DND-41 (cell line): ENCODE results near the gene SAMD4B.

Experiments
- CTCF ChIP-seq: IDR thresholded peaks from 2 replicates; pipeline ENCODE4 v1.5.1; 2012; ENCODE audit warnings: borderline replicate concordance, low read length, moderate library complexity, mild to moderate bottlenecking; ENCODE audit not compliant: poor library complexity, severe bottlenecking; ENCODE audit errors: extremely low read depth
- EZH2 ChIP-seq: IDR thresholded peaks from 3 replicates; pipeline ENCODE4 v1.6.1; 2012; ENCODE audit warnings: borderline replicate concordance, low read depth, mild to moderate bottlenecking, moderate library complexity, low read length, inconsistent platforms; ENCODE audit not compliant: severe bottlenecking

- no peak for TF ChIP-seq CTCF
- TF ChIP-seq EZH2 = no peak
Measured at GRCh38 chr19:39405261-39405957, 63.2 kb downstream of the SAMD4B start.
